GM12865 (cell line): ENCODE measurements around the gene SMARCA4.

ENCODE experiments used
- DNase-seq: peaks from one replicate; pipeline ENCODE4 v3.0.0; 2010; ENCODE audit warnings: low read depth
- H3K4me3 ChIP-seq: 2 replicates; pipeline ENCODE4 v1.5.1; 2011; ENCODE audit warnings: mild to moderate bottlenecking, low read depth, low read length, control low read depth
- TF ChIP-seq, protein P1 (sequence below): IDR thresholded peaks from 2 replicates; pipeline ENCODE4 v1.5.1; 2011; ENCODE audit warnings: low read length, control low read depth, low read depth, inconsistent platforms; ENCODE audit not compliant: insufficient read depth; ENCODE audit errors: missing control alignments

The SMARCA4 gene

GRCh38 chr19:10981252-10981895 lies 20.5 kb downstream of the SMARCA4 start:
- no peak overlapping the region for H3K4me3 ChIP-seq
- no peak for DNase-seq
- TF ChIP-seq, protein P1, sequence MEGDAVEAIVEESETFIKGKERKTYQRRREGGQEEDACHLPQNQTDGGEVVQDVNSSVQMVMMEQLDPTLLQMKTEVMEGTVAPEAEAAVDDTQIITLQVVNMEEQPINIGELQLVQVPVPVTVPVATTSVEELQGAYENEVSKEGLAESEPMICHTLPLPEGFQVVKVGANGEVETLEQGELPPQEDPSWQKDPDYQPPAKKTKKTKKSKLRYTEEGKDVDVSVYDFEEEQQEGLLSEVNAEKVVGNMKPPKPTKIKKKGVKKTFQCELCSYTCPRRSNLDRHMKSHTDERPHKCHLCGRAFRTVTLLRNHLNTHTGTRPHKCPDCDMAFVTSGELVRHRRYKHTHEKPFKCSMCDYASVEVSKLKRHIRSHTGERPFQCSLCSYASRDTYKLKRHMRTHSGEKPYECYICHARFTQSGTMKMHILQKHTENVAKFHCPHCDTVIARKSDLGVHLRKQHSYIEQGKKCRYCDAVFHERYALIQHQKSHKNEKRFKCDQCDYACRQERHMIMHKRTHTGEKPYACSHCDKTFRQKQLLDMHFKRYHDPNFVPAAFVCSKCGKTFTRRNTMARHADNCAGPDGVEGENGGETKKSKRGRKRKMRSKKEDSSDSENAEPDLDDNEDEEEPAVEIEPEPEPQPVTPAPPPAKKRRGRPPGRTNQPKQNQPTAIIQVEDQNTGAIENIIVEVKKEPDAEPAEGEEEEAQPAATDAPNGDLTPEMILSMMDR = no peak

GRCh38 chr19:10983026-10983425 lies 22.2 kb downstream of the SMARCA4 start:
- DNase-seq = no peak
- TF ChIP-seq, protein P1 = no peak
- H3K4me3 ChIP-seq = no peak overlapping the region

GRCh38 chr19:10984166-10984735 lies 23.4 kb downstream of the SMARCA4 start:
- no peak overlapping the region for H3K4me3 ChIP-seq
- TF ChIP-seq, protein P1 = no peak
- no peak for DNase-seq

DNA sequence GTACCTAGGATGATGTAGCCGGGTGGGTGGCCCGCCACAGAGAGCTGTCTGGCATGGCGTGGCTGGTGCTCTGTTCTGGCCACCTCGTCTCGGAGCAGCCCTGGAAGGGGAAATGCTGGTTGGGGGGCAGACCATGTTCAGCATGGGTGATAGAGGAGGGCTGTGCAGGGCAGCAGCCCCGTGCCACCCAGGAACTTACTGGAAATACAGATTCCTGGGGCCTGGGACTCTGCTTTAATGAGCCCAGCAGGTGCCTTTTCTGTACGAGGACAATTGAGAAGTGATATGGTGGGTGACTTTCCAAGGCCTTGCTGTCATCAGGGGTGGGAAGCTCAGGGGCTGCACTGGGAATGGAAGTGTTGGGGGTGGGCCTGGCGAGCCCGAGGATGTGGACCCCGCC lies 24.7 kb downstream of the SMARCA4 start:
- TF ChIP-seq, protein P1 = no peak
- H3K4me3 ChIP-seq = no peak overlapping the region
- DNase-seq = no peak

DNA sequence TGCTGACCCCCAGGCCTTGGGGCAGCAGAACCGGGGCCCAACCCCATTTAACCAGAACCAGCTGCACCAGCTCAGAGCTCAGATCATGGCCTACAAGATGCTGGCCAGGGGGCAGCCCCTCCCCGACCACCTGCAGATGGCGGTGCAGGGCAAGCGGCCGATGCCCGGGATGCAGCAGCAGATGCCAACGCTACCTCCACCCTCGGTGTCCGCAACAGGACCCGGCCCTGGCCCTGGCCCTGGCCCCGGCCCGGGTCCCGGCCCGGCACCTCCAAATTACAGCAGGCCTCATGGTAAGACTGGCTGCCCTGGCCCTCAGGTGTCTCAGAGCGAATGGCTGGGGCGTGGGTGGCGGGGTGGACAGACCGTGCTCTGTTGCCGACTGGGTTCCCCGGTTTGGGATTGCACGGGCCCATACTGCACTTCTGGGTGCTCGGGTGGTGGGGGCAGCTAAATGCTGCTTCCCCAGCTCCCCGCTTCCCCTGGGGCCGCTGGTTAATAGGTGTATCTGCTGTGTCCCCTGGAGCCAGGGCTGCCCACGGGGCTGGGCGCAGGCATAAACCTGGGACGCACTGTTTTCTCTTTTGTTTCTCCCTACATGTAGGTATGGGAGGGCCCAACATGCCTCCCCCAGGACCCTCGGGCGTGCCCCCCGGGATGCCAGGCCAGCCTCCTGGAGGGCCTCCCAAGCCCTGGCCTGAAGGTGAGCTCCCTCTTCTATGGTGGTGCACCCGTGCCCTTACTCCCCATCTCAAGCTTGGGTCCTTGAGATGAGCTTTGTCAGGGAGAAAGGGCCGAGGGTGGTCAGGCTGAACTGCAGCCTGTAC lies 25.7 kb downstream of the SMARCA4 start:
- DNase-seq = no peak
- no peak overlapping the region for H3K4me3 ChIP-seq
- TF ChIP-seq, protein P1 = no peak

DNA sequence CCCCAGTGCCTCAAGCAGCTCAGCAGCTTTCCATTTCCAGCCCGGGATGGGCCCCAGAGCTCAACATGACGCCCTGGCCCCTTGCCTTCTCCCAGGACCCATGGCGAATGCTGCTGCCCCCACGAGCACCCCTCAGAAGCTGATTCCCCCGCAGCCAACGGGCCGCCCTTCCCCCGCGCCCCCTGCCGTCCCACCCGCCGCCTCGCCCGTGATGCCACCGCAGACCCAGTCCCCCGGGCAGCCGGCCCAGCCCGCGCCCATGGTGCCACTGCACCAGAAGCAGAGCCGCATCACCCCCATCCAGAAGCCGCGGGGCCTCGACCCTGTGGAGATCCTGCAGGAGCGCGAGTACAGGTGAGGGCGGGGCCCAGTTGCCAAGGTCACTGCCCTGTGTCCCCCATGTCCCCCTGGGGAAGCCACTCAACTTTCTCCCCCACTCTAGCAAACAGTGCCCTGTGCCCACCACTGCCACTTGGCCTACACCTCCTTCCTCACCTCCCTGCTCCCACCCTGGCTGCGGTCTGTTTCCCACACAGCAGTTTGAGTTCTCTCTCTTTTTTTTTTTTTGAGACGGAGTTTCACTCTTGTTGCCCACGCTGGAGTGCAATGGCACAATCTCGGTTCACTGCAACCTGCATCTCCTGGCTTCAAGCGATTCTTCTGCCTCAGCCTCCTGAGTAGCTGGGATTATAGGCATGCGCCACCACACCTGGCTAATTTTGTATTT lies 26.9 kb downstream of the SMARCA4 start:
- DNase-seq = no peak
- TF ChIP-seq, protein P1 = no peak
- no peak overlapping the region for H3K4me3 ChIP-seq
